Gastrocnemius medialis (tissue), 4 donors: ENCODE data around the gene IQSEC1. TPM values are rescaled to one million over a fixed set of nuclear protein-coding genes. Genes with fewer than 3 reads are reported as not detected.

ENCODE experiments used
- ATAC-seq, 2 donors: fragments of 150-250 bp; one replicate each; pipeline ENCODE4 v1.9.1; 2016
- DNase-seq, 2 donors: peaks; one replicate each; pipeline ENCODE4 v3.0.0-alpha.2; 2019
- H3K27ac ChIP-seq, 4 donors: fragments of 200-600 bp; sonication (generic); 1 replicate in 1 of 4; 2 replicates in 3 of 4; pipeline ENCODE4 v1.5.1; 2016 to 2018; ENCODE audit warnings: mild to moderate bottlenecking in 2 of 4, moderate library complexity in 1 of 4
- H3K27me3 ChIP-seq, 3 donors: fragments of 200-600 bp; sonication (generic) in 2 of 3; 1 replicate in 1 of 3; 2 replicates in 2 of 3; pipeline versions ENCODE4 v1.5.1 to v1.6.0; 2016 to 2019; ENCODE audit warnings: mild to moderate bottlenecking in 1 of 3, moderate library complexity in 1 of 3
- H3K36me3 ChIP-seq, 2 donors: fragments of 200-600 bp; sonication (generic) in 1 of 2; one replicate each; pipeline ENCODE4 v1.5.1; 2017 to 2018
- H3K4me1 ChIP-seq, 2 donors: fragments of 200-600 bp; sonication (generic) in 1 of 2; one replicate each; pipeline ENCODE4 v1.5.1; 2016 to 2017; ENCODE audit warnings: mild to moderate bottlenecking in 2 of 2
- H3K4me3 ChIP-seq, 4 donors: fragments of 200-600 bp; sonication (generic) in 3 of 4; 1 replicate in 1 of 4; 2 replicates in 3 of 4; pipeline ENCODE4 v1.5.1; 2016 to 2019; ENCODE audit warnings: mild to moderate bottlenecking in 2 of 4
- H3K9me3 ChIP-seq, 3 donors: fragments of 200-600 bp; sonication (generic) in 2 of 3; 1 replicate in 1 of 3; 2 replicates in 2 of 3; pipeline ENCODE4 v1.5.1; 2016 to 2019
- CTCF ChIP-seq, 5 experiments: fragments of 450-650 bp in 3 of 5; fragments of 200-600 bp in 2 of 5; sonication (generic) in 2 of 5; IDR thresholded peaks in 4 of 5; conservative IDR thresholded peaks in 1 of 5; 1 replicate in 4 of 5; 2 replicates in 1 of 5; pipeline ENCODE4 v1.5.1; 2016 to 2019; ENCODE audit warnings: antibody characterized with exemption in 5 of 5, mild to moderate bottlenecking in 3 of 5, moderate library complexity in 3 of 5
- POLR2A ChIP-seq, 2 donors: fragments of 450-650 bp; IDR thresholded peaks; one replicate each; pipeline ENCODE4 v1.6.1; 2017; ENCODE audit warnings: antibody characterized with exemption in 2 of 2, mild to moderate bottlenecking in 2 of 2, moderate library complexity in 2 of 2
- in situ Hi-C, 4 donors: fragments of 200-750 bp; cut with MboI; loops; one replicate each; pipeline versions ENCODE4 v1.15.0 to v1.8.0; 2017; ENCODE audit warnings: low sequenced_read_pairs in 4 of 4
- intact Hi-C: fragments of 100-400 bp; cut with DNase I; formaldehyde crosslinking; loops from one replicate; pipeline ENCODE4 v1.15.1; 2023; ENCODE audit warnings: low total_unique reads
- total RNA-seq, 4 donors: library from RNA; depleted of rRNA; stranded (reverse); fragments of >200 nt; gene quantifications; one replicate each; pipeline versions ENCODE4 v1.1.0 to v1.2.3, GENCODE V29; 2016

Gene IQSEC1
- total RNA-seq, 4 donors from 2014 or later, result 15.2 to 31.3 (median 28.0) TPM

GRCh38 chr3:12886106-12886679, 187.0 kb downstream of the IQSEC1 start:
- TF ChIP-seq CTCF (IDR thresholded peaks at IDR 0.05 in 4 of 5, conservative IDR thresholded peaks at IDR 0.05 in 1 of 5), result no peak
- no peak for TF ChIP-seq POLR2A (IDR thresholded peaks at IDR 0.05)
- in situ Hi-C loops (loop anchor here in 3 of 4 donors (25.0 kb wide), 1 partner anchor 101 kb away; no protein-coding TSS in a partner anchor), intact Hi-C loops (no loop called here)
- Histone ChIP-seq H3K4me1 (peaks cover 15 to 23% of the 10 kb centered on the region in 2 donors), H3K36me3 (no peaks in the 10 kb centered on the region), H3K27me3 (no peaks in the 10 kb centered on the region), H3K4me3 (peak overlapping the region in 2 of 4 donors; percentile 15 to 23), H3K9me3 (no peaks in the 10 kb centered on the region), H3K27ac (peak overlapping the region in 1 of 4 donors; percentile 29)
- DNase-seq (no peak), ATAC-seq (peak in 1 of 2 donors; percentile 32)

GRCh38 chr3:12885583-12885930, 187.7 kb downstream of the IQSEC1 start:
- Histone ChIP-seq H3K9me3 (no peaks in the 10 kb centered on the region), H3K27me3 (no peaks in the 10 kb centered on the region), H3K36me3 (no peaks in the 10 kb centered on the region), H3K27ac (no peak overlapping the region), H3K4me3 (no peak overlapping the region), H3K4me1 (peaks cover 15 to 23% of the 10 kb centered on the region in 2 donors)
- TF ChIP-seq POLR2A (IDR thresholded peaks at IDR 0.05) (no peak), CTCF (IDR thresholded peaks at IDR 0.05 in 4 of 5, conservative IDR thresholded peaks at IDR 0.05 in 1 of 5) (no peak)
- DNase-seq (no peak), ATAC-seq (no peak)
- intact Hi-C loops (no loop called here), in situ Hi-C loops (loop anchor here in 3 of 4 donors (25.0 kb wide), 1 partner anchor 102 kb away; no protein-coding TSS in a partner anchor)

- Histone ChIP-seq H3K4me1 (peaks cover 15 to 23% of the 10 kb centered on the region in 2 donors), H3K36me3 (no peaks in the 10 kb centered on the region), H3K4me3 (no peak overlapping the region), H3K27ac (no peak overlapping the region), H3K27me3 (no peaks in the 10 kb centered on the region), H3K9me3 (no peaks in the 10 kb centered on the region)
- TF ChIP-seq POLR2A (IDR thresholded peaks at IDR 0.05), result no peak
- TF ChIP-seq CTCF (IDR thresholded peaks at IDR 0.05 in 4 of 5, conservative IDR thresholded peaks at IDR 0.05 in 1 of 5), result no peak
- in situ Hi-C loops (loop anchor here in 3 of 4 donors (25.0 kb wide), 1 partner anchor 102 kb away; no protein-coding TSS in a partner anchor), intact Hi-C loops (no loop called here)
- no peak for ATAC-seq
- DNase-seq, result no peak
Observed at GRCh38 chr3:12884790-12885582, 188.2 kb downstream of the IQSEC1 start.

GRCh38 chr3:12884186-12884680, 189.0 kb downstream of the IQSEC1 start:
- in situ Hi-C loops, result loop anchor here in 3 of 4 donors (25.0 kb wide), 1 partner anchor 103 kb away; no protein-coding TSS in a partner anchor
- peak; percentile 67 to 73 for ATAC-seq

More at GRCh38 chr3:12884186-12884680, 189.0 kb downstream of the IQSEC1 start:
- intact Hi-C loops, result no loop called here
- H3K4me1 ChIP-seq, result peaks cover 15 to 23% of the 10 kb centered on the region in 2 donors
- DNase-seq, result peak; percentile 44 to 56
- no peaks in the 10 kb centered on the region for H3K36me3 ChIP-seq
- no peak overlapping the region for H3K4me3 ChIP-seq
- H3K27ac ChIP-seq, result peak overlapping the region; percentile 32 to 56 (median 45)
- TF ChIP-seq CTCF (IDR thresholded peaks at IDR 0.05 in 4 of 5, conservative IDR thresholded peaks at IDR 0.05 in 1 of 5) (no peak), POLR2A (IDR thresholded peaks at IDR 0.05) (no peak)
- H3K9me3 ChIP-seq, result no peaks in the 10 kb centered on the region
- no peaks in the 10 kb centered on the region for H3K27me3 ChIP-seq
